ENCODE results near the gene EPN2. TPM values are rescaled to one million over a fixed set of nuclear protein-coding genes. Genes with fewer than 3 reads are reported as not detected.

Gene EPN2
- total and polyA plus RNA-seq, 2 donors (not counting 1 experiment from before 2014, with no cell fraction given): 23.8 to 36.0 TPM

GRCh38 chr17:19383681-19384470 is 146.7 kb downstream of the EPN2 start:
- no peaks in the 10 kb centered on the region for H4K20me1 ChIP-seq (ENCODE audit: control insufficient read depth, extremely low read depth, insufficient read depth, low read length)
- peak overlapping the region in 1 of 4 experiments; percentile 68 for H3K4me3 ChIP-seq (replicated peaks in 1 of 4; ENCODE audit: control extremely low read depth in 1 of 4, insufficient read depth in 1 of 4, low read depth in 3 of 4, low read length in 4 of 4)
- TF ChIP-seq EZH2 (IDR thresholded peaks at IDR 0.05; ENCODE audit: low read length, missing control alignments) (no peak), CTCF (conservative IDR thresholded peaks at IDR 0.05 in 1 of 2, IDR thresholded peaks at IDR 0.05 in 1 of 2; ENCODE audit: low read depth in 1 of 2, low read length in 2 of 2) (no peak)
- no peak overlapping the region for H2AFZ ChIP-seq (ENCODE audit: low read length)
- peak overlapping the region; percentile 59 for H3K27ac ChIP-seq (ENCODE audit: insufficient read depth, low read length)
- H3K36me3 ChIP-seq (ENCODE audit: control insufficient read depth, insufficient read depth, low read length): peaks cover 38% of the 10 kb centered on the region
- no peak overlapping the region for H3K4me2 ChIP-seq (ENCODE audit: extremely low read depth, insufficient read depth, low read length)
- H3K9me3 ChIP-seq (ENCODE audit: control insufficient read depth, insufficient read depth, low read depth, low read length): no peaks in the 10 kb centered on the region
- no peak overlapping the region for H3K9ac ChIP-seq (ENCODE audit: insufficient read depth, low read length)
- H3K27me3 ChIP-seq (ENCODE audit: control insufficient read depth, insufficient read depth, low read length): no peaks in the 10 kb centered on the region
- H3K4me1 ChIP-seq (ENCODE audit: control insufficient read depth, extremely low read depth, insufficient read depth, low read length): peaks cover 56% of the 10 kb centered on the region
- peak in 1 of 2 donors; percentile 44 for DNase-seq (ENCODE audit: low read depth in 2 of 2)
- H3K79me2 ChIP-seq (ENCODE audit: control insufficient read depth, insufficient read depth, low read length): peaks cover 16% of the 10 kb centered on the region

- Histone ChIP-seq H3K4me1 (ENCODE audit: control insufficient read depth, extremely low read depth, insufficient read depth, low read length) (peaks cover 52% of the 10 kb centered on the region), H3K27me3 (ENCODE audit: control insufficient read depth, insufficient read depth, low read length) (no peaks in the 10 kb centered on the region), H3K9ac (ENCODE audit: insufficient read depth, low read length) (no peak overlapping the region), H3K79me2 (ENCODE audit: control insufficient read depth, insufficient read depth, low read length) (peaks cover 7% of the 10 kb centered on the region), H3K9me3 (ENCODE audit: control insufficient read depth, insufficient read depth, low read depth, low read length) (no peaks in the 10 kb centered on the region), H3K4me2 (ENCODE audit: extremely low read depth, insufficient read depth, low read length) (peak overlapping the region; percentile 52), H3K36me3 (ENCODE audit: control insufficient read depth, insufficient read depth, low read length) (peaks cover 33% of the 10 kb centered on the region), H4K20me1 (ENCODE audit: control insufficient read depth, extremely low read depth, insufficient read depth, low read length) (no peaks in the 10 kb centered on the region), H3K4me3 (replicated peaks in 1 of 4; ENCODE audit: control extremely low read depth in 1 of 4, insufficient read depth in 1 of 4, low read depth in 3 of 4, low read length in 4 of 4) (peak overlapping the region in 2 of 4 experiments; percentile 56 to 68), H3K27ac (ENCODE audit: insufficient read depth, low read length) (peak overlapping the region; percentile 59), H2AFZ (ENCODE audit: low read length) (no peak overlapping the region)
- peak; percentile 70 to 99 for DNase-seq (ENCODE audit: low read depth in 2 of 2)
- TF ChIP-seq CTCF (conservative IDR thresholded peaks at IDR 0.05 in 1 of 2, IDR thresholded peaks at IDR 0.05 in 1 of 2; ENCODE audit: low read depth in 1 of 2, low read length in 2 of 2) (no peak), EZH2 (IDR thresholded peaks at IDR 0.05; ENCODE audit: low read length, missing control alignments) (no peak)
These were observed 147.7 kb downstream of the EPN2 start for GRCh38 chr17:19384723-19385391.

- peaks cover 30% of the 10 kb centered on the region for H3K36me3 ChIP-seq (ENCODE audit: control insufficient read depth, insufficient read depth, low read length)
- H3K4me2 ChIP-seq (ENCODE audit: extremely low read depth, insufficient read depth, low read length): peak overlapping the region; percentile 1
- H3K4me1 ChIP-seq (ENCODE audit: control insufficient read depth, extremely low read depth, insufficient read depth, low read length): peaks cover 51% of the 10 kb centered on the region
- H3K4me3 ChIP-seq (replicated peaks in 1 of 4; ENCODE audit: control extremely low read depth in 1 of 4, insufficient read depth in 1 of 4, low read depth in 3 of 4, low read length in 4 of 4): peak overlapping the region in 2 of 4 experiments; percentile 56 to 68
- no peak for DNase-seq (ENCODE audit: low read depth in 2 of 2)
- no peak for TF ChIP-seq CTCF (conservative IDR thresholded peaks at IDR 0.05 in 1 of 2, IDR thresholded peaks at IDR 0.05 in 1 of 2; ENCODE audit: low read depth in 1 of 2, low read length in 2 of 2)
- no peak for TF ChIP-seq EZH2 (IDR thresholded peaks at IDR 0.05; ENCODE audit: low read length, missing control alignments)
- peak overlapping the region; percentile 90 for H3K27ac ChIP-seq (ENCODE audit: insufficient read depth, low read length)
- H3K9me3 ChIP-seq (ENCODE audit: control insufficient read depth, insufficient read depth, low read depth, low read length): no peaks in the 10 kb centered on the region
- H2AFZ ChIP-seq (ENCODE audit: low read length): no peak overlapping the region
- H3K79me2 ChIP-seq (ENCODE audit: control insufficient read depth, insufficient read depth, low read length): peaks cover 3% of the 10 kb centered on the region
- no peaks in the 10 kb centered on the region for H4K20me1 ChIP-seq (ENCODE audit: control insufficient read depth, extremely low read depth, insufficient read depth, low read length)
- H3K9ac ChIP-seq (ENCODE audit: insufficient read depth, low read length): no peak overlapping the region
- H3K27me3 ChIP-seq (ENCODE audit: control insufficient read depth, insufficient read depth, low read length): no peaks in the 10 kb centered on the region
These were observed 148.4 kb downstream of the EPN2 start for GRCh38 chr17:19385521-19385983.
